Erythroblast (primary cell): ENCODE results near the gene DNASE1L2.
"Not testable (repeated sequence)": the region's sequence is repeated elsewhere in the genome, so short reads cannot be mapped to it uniquely, and the experiment has no call there.

Experiments used
- DNase-seq, 2 experiments: peaks; one replicate each; lab custom pipeline; 2025; lab: John Stamatoyannopoulos, UW
- GATA1 ChIP-seq: IDR thresholded peaks from 2 replicates; pipeline ENCODE4 v1.6.1; 2011; ENCODE audit warnings: low read depth, mild to moderate bottlenecking, control low read depth, low read length, moderate library complexity
- POLR2A ChIP-seq: IDR thresholded peaks from 2 replicates; pipeline ENCODE4 v1.6.1; 2011; ENCODE audit warnings: mild to moderate bottlenecking, low read length

The DNASE1L2 gene

DNA sequence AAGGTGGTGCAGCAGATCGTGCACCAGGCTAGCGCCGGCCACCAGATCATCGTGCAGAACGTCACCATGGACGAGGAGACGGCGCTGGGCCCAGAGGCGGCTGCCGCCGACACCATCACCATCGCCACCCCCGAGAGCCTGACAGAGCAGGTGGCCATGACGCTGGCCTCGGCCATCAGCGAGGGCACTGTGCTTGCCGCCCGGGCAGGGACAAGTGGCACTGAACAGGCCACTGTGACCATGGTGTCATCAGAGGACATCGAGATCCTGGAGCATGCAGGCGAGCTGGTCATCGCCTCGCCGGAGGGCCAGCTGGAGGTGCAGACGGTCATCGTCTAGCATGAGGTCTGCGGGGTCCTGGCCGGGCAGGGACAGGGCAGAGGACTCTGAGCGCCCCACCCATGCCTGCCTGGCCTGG lies 1.0 kb upstream of the DNASE1L2 start:
- TF ChIP-seq POLR2A (no peak), GATA1 (no peak)
- no peak for DNase-seq

DNA sequence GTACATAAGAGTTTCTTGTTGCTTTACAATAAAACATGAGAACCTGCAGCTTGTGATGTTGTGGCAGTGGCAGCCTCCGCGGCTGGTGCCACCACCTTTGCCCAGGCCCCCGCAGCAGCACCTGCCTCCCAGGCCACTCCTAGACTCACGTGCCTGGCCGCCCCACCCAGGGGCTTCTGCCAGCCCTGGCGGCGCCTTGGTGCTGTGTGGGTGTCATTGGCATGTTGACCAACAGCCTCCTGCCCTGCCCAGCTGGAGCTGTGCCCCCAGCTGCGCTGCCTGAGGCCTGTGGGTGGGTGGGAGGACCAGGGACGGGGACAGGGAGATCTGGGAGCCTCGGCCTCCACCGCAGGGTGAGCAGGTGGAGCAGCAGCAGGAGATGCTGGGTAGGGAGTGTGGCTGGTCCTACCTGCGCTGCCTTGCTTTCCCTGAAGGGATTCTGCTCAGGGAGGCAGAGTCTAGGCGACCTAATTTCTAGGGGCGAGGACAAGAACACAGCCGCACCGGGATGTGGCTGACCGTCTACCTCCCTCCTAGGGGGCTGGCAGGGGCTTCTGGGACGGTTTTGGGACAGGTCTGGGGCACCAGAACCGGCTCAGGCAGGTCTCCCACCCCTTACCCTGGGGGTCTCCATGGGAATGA lies 428 bp upstream of the DNASE1L2 start:
- no peak for TF ChIP-seq GATA1
- no peak for TF ChIP-seq POLR2A
- no peak for DNase-seq

DNA sequence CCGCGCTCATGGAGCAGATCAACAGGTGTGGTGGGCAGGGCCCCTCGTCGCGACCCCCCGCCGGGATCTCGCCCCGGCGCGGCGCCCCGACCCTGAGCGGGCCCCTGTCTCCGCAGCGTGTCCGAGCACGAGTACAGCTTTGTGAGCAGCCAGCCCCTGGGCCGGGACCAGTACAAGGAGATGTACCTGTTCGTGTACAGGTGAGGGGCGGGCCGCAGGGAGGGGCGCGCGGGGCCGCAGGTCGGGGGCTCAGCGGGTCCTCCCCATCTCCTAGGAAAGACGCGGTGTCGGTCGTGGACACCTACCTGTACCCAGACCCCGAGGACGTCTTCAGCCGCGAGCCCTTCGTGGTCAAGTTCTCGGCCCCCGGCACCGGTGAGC lies 848 bp downstream of the DNASE1L2 start:
- DNase-seq, result no peak
- TF ChIP-seq POLR2A (no peak), GATA1 (no peak)

DNA sequence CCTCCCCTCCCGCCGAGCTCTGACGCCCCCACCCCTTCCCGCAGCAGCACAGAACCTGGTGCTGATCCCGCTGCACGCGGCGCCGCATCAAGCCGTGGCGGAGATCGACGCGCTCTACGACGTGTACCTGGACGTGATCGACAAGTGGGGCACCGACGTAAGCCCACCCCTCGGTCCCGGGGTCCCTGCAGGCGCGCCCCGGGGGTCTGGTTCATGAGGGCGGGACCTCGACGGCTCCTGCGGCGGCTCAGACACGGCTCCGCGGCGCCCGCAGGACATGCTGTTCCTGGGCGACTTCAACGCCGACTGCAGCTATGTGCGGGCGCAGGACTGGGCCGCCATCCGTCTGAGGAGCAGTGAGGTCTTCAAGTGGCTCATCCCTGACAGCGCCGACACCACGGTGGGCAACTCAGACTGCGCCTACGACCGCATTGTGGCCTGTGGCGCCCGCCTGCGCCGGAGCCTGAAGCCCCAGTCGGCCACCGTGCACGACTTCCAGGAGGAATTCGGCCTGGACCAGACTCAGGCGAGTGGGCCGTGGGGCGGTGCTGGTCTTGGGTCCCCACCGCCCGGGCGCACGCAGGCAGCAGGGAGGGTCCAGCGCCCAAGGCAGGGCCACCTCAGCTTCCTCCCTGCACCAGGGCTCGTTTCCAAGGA lies 1.4 kb downstream of the DNASE1L2 start:
- no peak for TF ChIP-seq POLR2A
- TF ChIP-seq GATA1, result no peak
- no peak for DNase-seq

DNA sequence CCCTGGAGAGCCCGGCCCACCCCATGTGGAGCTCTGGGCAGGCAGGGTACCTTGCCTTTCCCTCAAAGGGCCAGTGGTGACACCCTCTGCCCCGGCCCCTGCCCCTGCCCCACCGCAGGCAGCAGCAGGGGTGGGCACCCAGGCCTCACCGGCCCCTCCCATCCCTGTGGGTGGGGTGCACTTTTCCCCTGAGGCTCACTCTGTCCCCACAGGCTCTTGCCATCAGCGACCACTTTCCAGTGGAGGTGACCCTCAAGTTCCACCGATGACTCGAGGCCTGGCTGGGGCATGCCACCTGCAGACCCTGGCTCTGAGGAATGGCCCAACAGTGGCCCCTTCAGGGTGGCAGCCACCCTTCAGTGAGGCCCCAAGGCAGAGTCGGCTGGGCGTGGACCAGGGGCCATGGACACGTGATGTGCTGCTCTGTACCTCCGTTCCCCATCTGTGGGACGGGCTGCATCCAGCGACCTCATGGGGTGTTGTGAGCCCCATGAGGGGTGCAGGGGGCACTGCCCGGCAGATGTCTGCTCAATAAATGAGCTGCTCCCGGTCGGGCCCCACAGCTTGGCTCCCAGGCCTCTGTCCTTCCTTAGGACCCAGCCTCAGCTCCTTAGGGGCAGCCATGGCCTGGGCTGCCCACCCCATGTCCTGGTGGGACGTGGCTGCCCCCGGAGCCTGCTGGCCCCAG lies 2.0 kb downstream of the DNASE1L2 start:
- no peak for DNase-seq
- TF ChIP-seq GATA1, result no peak
- TF ChIP-seq POLR2A, result no peak

DNA sequence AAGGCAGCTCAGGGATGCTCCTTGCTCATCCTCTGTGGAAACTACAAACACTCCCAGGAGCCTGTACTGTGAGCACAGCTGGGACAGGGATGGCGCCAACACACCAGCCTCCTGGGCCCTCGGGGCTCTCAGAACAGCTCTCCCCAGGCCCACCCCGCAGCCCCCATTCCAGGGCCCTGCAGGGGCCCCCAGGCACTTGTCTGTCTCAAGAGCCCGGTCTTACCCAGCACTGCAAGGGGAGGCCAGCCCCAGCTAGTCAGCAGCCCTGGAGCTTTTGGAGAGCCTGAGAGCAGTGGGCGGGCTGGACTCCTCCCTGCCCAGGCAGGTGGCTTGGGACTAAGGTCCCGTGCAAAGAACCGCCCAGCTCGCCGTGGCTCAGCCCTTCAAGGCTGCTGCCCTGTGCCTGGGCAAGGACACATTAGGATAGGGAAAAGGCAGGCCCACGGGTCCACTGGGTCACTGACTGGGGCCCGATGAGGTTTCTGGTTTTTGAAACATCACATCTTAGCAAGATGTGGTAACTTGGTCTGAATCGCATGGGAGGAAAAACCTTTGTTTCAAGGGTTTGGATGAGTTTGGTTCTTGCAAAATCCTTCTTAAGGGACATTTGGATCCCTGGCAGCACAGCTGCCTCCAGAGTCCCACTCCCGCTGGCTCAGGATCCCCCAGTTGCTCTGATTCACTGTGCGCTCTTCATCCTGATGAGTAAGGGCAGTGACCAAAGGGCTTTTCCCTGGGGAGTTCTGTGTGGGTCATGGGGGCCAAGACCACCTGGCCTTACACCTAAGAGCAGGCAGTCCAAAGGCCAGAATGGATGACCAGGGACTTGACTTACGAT lies 2.8 kb downstream of the DNASE1L2 start:
- TF ChIP-seq GATA1, result no peak
- DNase-seq, result no peak

DNA sequence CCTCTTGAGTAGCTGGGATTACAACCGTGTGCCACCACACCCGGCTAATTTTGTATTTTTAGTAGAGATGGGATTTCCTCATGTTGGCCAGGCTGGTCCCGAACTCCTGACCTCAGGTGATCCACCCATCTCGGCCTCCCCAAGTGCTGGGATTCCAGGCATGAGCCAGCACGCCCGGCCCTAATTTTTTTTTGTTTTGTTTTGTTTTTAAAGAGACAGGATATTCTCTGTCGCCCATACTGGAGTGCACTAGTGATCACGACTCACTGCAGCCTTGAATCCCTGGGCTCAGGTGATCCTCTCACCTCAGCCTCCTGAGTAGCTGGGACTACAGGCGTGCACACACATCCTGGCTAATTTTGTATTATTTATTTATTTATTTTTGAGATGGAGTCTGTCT lies 4.1 kb downstream of the DNASE1L2 start:
- DNase-seq, result not testable (repeated sequence)

DNA sequence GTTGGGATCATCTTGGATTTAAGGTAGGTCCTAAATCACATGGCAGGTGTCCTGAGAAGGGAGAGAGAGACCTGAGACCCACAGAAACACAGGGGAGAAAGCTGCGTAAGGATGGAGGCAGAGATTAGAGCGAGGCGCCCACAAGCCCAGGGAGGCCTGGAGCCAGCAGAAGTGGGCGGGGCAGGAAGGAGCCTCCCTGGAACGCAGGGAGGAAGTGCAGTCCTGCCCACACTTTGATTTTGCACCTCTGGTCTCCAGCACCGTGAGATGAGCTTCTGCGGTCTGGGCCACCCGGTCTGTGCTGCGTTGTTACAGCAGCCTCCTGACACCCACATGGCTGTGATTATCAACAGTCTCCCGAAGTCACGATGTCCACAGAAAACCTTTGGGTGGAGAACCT lies 6.4 kb downstream of the DNASE1L2 start:
- TF ChIP-seq POLR2A, result no peak
- no peak for TF ChIP-seq GATA1
- DNase-seq, result no peak

DNA sequence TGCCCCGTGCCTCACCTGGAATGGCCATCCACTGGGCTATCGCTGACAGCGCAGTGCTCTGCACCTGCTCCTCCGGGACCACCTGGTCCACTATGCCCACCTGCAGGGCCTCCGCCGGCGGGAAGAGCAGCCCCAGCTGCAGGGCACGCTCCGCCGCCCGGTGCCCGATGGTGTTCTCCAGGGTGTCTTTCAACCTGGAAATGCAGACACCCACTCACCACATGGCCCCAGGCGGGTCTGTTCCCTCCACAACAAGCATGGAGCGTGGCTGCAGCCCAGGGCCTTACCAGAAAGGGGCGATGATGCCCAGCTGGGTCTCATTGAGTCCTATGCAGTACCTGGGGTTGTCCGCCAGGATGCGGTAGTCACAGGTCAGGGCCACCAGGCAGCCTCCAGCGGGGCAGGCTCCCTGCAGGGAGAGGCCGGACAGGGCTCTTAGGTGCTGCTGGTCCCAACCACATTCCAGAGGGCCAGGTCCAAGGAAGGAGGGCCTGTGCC lies 6.8 kb downstream of the DNASE1L2 start:
- DNase-seq, result peak; percentile 34 to 37

DNA sequence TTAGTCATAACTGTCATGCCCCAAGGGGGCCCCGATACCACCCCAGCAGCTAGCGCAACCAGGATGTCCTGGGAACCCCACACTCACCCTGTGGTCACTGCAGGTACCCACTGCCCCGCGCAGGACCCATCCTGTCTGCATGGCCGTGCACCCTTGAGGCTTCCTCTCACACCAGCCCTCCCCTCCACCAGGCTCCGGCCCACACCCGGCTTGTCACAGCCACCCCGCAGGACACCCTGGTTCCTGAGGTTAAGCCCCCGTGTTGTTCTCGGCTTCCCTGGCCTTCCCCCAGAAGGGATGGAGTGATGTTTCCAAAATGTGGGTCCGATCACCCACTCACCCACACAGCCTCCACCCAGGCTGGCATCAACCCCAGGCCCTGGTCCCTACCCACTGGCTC lies 7.5 kb downstream of the DNASE1L2 start:
- TF ChIP-seq GATA1, result no peak
- TF ChIP-seq POLR2A, result no peak
- no peak for DNase-seq

More for the DNA sequence above, 6.8 kb downstream of the DNASE1L2 start:
- TF ChIP-seq POLR2A, result no peak
- TF ChIP-seq GATA1, result no peak

DNA sequence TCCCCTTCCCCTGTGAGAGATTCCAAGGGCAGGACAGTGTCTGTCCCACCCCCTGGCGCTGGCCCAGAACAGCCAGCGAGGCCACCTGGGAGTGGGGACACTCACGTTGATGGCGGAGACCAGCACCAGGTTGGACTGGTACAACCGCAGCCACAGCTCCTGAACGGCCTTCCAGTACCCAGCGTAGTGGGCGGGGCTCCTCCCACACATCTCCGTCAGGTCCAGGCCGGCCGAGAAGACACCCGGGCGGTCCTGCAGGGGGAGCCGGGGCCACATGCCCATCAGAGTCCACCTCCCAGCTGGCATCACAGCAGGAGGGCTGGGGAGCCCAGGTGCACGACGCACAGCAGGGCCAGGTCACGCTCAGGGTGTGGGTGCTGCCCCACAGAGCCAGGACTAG lies 8.1 kb downstream of the DNASE1L2 start:
- DNase-seq, result no peak
- TF ChIP-seq GATA1, result no peak
- TF ChIP-seq POLR2A, result no peak

DNA sequence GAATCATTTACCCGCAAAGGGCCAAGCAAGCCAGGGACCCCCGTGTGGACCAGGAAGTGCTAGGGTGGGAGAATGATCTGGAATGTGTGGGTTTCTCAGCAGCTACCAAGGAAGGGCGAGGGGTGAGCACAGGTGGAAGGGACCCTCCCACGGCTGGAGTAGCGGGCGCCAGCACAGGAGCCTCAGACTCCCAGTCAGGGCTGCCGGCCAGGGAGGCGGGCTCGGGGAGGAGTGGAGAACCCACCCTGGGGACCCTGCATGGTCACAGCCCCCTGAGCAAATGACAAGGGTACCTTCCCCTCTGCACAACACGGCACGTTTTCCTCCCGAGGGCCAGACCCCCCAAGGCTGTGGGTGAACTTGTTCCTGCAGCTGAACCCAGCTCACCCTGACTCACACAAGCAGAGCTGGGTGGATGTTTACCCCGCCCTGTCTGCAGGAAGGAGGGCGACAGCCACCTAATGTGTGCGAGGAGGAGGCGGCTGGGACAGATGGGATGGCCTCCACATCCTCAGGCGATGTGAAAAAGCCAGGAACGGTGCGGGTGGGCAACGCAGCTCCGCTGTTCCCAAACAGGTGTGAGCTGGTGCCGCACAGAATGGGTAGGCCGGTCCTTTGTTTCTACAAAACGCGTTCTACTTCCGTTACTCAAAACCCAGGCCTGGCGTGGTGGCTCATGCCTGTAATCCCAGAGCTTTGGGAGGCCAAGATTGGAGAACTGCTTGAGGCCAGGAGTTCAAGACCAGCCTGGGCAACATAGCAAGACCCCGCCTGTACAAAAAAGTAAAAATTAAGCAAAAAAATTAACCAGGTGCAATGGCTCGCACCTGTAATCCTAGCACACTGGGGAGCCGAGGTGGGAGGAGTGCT lies 8.9 kb downstream of the DNASE1L2 start:
- no peak for DNase-seq
- TF ChIP-seq POLR2A (no peak), GATA1 (no peak)
